DMS 273 treated with DMSO at 0.1 percent for 48 hours (cell line): Measurements from ENCODE around the gene ZNRF4.
"Not testable (repeated sequence)": the region's sequence is repeated elsewhere in the genome, so short reads cannot be mapped to it uniquely, and the experiment has no call there.

Experiments used
- DNase-seq: peaks from one replicate; lab custom pipeline; 2025; lab: John Stamatoyannopoulos, UW

Gene ZNRF4

GRCh38 chr19:5473646-5474045 is 18.4 kb downstream of the ZNRF4 start:
- DNase-seq, result no peak

GRCh38 chr19:5477451-5478215 is 22.4 kb downstream of the ZNRF4 start:
- DNase-seq, result no peak

GRCh38 chr19:5478241-5478924 is 23.2 kb downstream of the ZNRF4 start:
- no peak for DNase-seq

GRCh38 chr19:5478925-5479588 is 23.8 kb downstream of the ZNRF4 start:
- no peak for DNase-seq

- DNase-seq, result peak; percentile 77
These were observed 24.7 kb downstream of the ZNRF4 start for GRCh38 chr19:5479958-5480357.

GRCh38 chr19:5480427-5480836 is 25.2 kb downstream of the ZNRF4 start:
- no peak for DNase-seq

- no peak for DNase-seq
These were observed 26.7 kb downstream of the ZNRF4 start for GRCh38 chr19:5481957-5482356.

- DNase-seq, result no peak
These were observed 29.4 kb downstream of the ZNRF4 start for GRCh38 chr19:5484398-5485285.

GRCh38 chr19:5485286-5485636 is 30.0 kb downstream of the ZNRF4 start:
- no peak for DNase-seq

GRCh38 chr19:5485658-5486057 is 30.4 kb downstream of the ZNRF4 start:
- not testable (repeated sequence) for DNase-seq

- no peak for DNase-seq
These were observed 32.0 kb downstream of the ZNRF4 start for GRCh38 chr19:5487222-5487621.

- no peak for DNase-seq
These were observed 34.3 kb downstream of the ZNRF4 start for GRCh38 chr19:5489551-5489950.

GRCh38 chr19:5491565-5491964 is 36.3 kb downstream of the ZNRF4 start:
- no peak for DNase-seq

GRCh38 chr19:5492281-5492634 is 37.0 kb downstream of the ZNRF4 start:
- no peak for DNase-seq

GRCh38 chr19:5492635-5493409 is 37.6 kb downstream of the ZNRF4 start:
- DNase-seq, result no peak

- DNase-seq, result no peak
These were observed 39.6 kb downstream of the ZNRF4 start for GRCh38 chr19:5494773-5495172.

GRCh38 chr19:5495792-5496191 is 40.6 kb downstream of the ZNRF4 start:
- no peak for DNase-seq

GRCh38 chr19:5497297-5497696 is 42.1 kb downstream of the ZNRF4 start:
- DNase-seq, result no peak

- DNase-seq, result no peak
These were observed 43.8 kb downstream of the ZNRF4 start for GRCh38 chr19:5498830-5499550.

- DNase-seq, result no peak
These were observed 46.7 kb downstream of the ZNRF4 start for GRCh38 chr19:5501907-5502306.

GRCh38 chr19:5503598-5503997 is 48.4 kb downstream of the ZNRF4 start:
- DNase-seq, result no peak
